DND-41 (cell line): ENCODE results near the gene PCTP.

ENCODE experiments used
- ATAC-seq: fragments of 200-7000 bp; cut with Tn5 transposase; 3 replicates; pipeline ENCODE4 v1.9.1; 2021; ENCODE audit warnings: low read depth; ENCODE audit not compliant: insufficient read depth
- DNase-seq: peaks from one replicate; pipeline ENCODE4 v3.0.0-alpha.2; 2020
- H2AFZ ChIP-seq: 2 replicates; pipeline ENCODE4 v1.6.0; 2012; ENCODE audit warnings: low read depth, low read length
- H3K27ac ChIP-seq: 2 replicates; pipeline ENCODE4 v1.5.1; 2012; ENCODE audit warnings: low read length, inconsistent platforms
- H3K27me3 ChIP-seq: fragments of 200-600 bp; sonication (generic); 2 replicates; pipeline ENCODE4 v1.6.0; 2012; ENCODE audit warnings: low read length, mild to moderate bottlenecking, inconsistent platforms; ENCODE audit not compliant: insufficient read depth, poor library complexity
- H3K36me3 ChIP-seq: 2 replicates; pipeline ENCODE4 v1.5.1; 2012; ENCODE audit warnings: low read length, inconsistent platforms; ENCODE audit not compliant: insufficient read depth
- H3K4me1 ChIP-seq: 2 replicates; pipeline ENCODE4 v1.5.1; 2012; ENCODE audit warnings: mild to moderate bottlenecking, low read length; ENCODE audit not compliant: insufficient read depth
- H3K4me2 ChIP-seq: 2 replicates; pipeline ENCODE4 v1.6.0; 2012; ENCODE audit warnings: mild to moderate bottlenecking, moderate library complexity, low read length, inconsistent platforms; ENCODE audit not compliant: insufficient read depth
- H3K4me3 ChIP-seq, 2 experiments: fragments of 200-600 bp in 1 of 2; shearing (Covaris generic) in 1 of 2; 2 replicates each; pipeline ENCODE4 v1.5.1; 2012 to 2016; ENCODE audit warnings: inconsistent platforms in 2 of 2, low read length in 2 of 2, mild to moderate bottlenecking in 2 of 2, low read depth in 1 of 2, moderate library complexity in 1 of 2
- H3K79me2 ChIP-seq: 2 replicates; pipeline ENCODE4 v1.6.0; 2012; ENCODE audit warnings: low read length, inconsistent platforms; ENCODE audit not compliant: insufficient read depth
- H3K9ac ChIP-seq: 2 replicates; pipeline ENCODE4 v1.6.0; 2012; ENCODE audit warnings: low read depth, mild to moderate bottlenecking, inconsistent platforms, low read length, moderate library complexity
- H3K9me3 ChIP-seq: 2 replicates; pipeline ENCODE4 v1.5.1; 2012; ENCODE audit warnings: low read length, moderate library complexity, mild to moderate bottlenecking, inconsistent platforms; ENCODE audit not compliant: insufficient read depth, severe bottlenecking
- H4K20me1 ChIP-seq: 2 replicates; pipeline ENCODE4 v1.6.0; 2012; ENCODE audit warnings: low read length; ENCODE audit not compliant: insufficient read depth
- CTCF ChIP-seq: IDR thresholded peaks from 2 replicates; pipeline ENCODE4 v1.5.1; 2012; ENCODE audit warnings: borderline replicate concordance, low read length, moderate library complexity, mild to moderate bottlenecking; ENCODE audit not compliant: poor library complexity, severe bottlenecking; ENCODE audit errors: extremely low read depth
- EZH2 ChIP-seq: IDR thresholded peaks from 3 replicates; pipeline ENCODE4 v1.6.1; 2012; ENCODE audit warnings: borderline replicate concordance, low read depth, mild to moderate bottlenecking, moderate library complexity, low read length, inconsistent platforms; ENCODE audit not compliant: severe bottlenecking

The PCTP gene

GRCh38 chr17:55765472-55765871 is 14.6 kb downstream of the PCTP start:
- H3K4me1 ChIP-seq = no peaks in the 10 kb centered on the region
- TF ChIP-seq CTCF = no peak
- no peak for TF ChIP-seq EZH2
- no peak overlapping the region for H2AFZ ChIP-seq
- no peak overlapping the region for H3K9ac ChIP-seq
- no peaks in the 10 kb centered on the region for H4K20me1 ChIP-seq
- no peaks in the 10 kb centered on the region for H3K79me2 ChIP-seq
- ATAC-seq (no peak), DNase-seq (no peak)
- H3K27me3 ChIP-seq = no peaks in the 10 kb centered on the region
- H3K36me3 ChIP-seq = peaks cover 8% of the 10 kb centered on the region; the same call in 1 of the 2 replicates
- H3K4me3 ChIP-seq = no peak overlapping the region
- no peak overlapping the region for H3K4me2 ChIP-seq
- no peaks in the 10 kb centered on the region for H3K9me3 ChIP-seq
- H3K27ac ChIP-seq = no peak overlapping the region

GRCh38 chr17:55768936-55769624 is 18.2 kb downstream of the PCTP start:
- TF ChIP-seq EZH2 = no peak
- TF ChIP-seq CTCF = no peak
- Histone ChIP-seq H3K27me3 (no peaks in the 10 kb centered on the region), H3K27ac (no peak overlapping the region), H3K9ac (no peak overlapping the region), H3K4me2 (no peak overlapping the region), H3K79me2 (no peaks in the 10 kb centered on the region), H3K4me1 (no peaks in the 10 kb centered on the region), H3K36me3 (peaks cover 29% of the 10 kb centered on the region), H4K20me1 (no peaks in the 10 kb centered on the region), H3K9me3 (no peaks in the 10 kb centered on the region), H2AFZ (no peak overlapping the region), H3K4me3 (no peak overlapping the region)
- ATAC-seq (no peak), DNase-seq (no peak)

GRCh38 chr17:55769625-55770000 is 18.8 kb downstream of the PCTP start:
- no peaks in the 10 kb centered on the region for H3K4me1 ChIP-seq
- H3K9me3 ChIP-seq = no peaks in the 10 kb centered on the region
- no peak overlapping the region for H2AFZ ChIP-seq
- no peak overlapping the region for H3K27ac ChIP-seq
- no peak overlapping the region for H3K4me2 ChIP-seq
- H3K9ac ChIP-seq = no peak overlapping the region
- no peak for TF ChIP-seq EZH2
- no peak for TF ChIP-seq CTCF
- peaks cover 30% of the 10 kb centered on the region for H3K36me3 ChIP-seq
- no peak for ATAC-seq
- H4K20me1 ChIP-seq = no peaks in the 10 kb centered on the region
- H3K4me3 ChIP-seq = no peak overlapping the region
- DNase-seq = no peak
- no peaks in the 10 kb centered on the region for H3K27me3 ChIP-seq
- no peaks in the 10 kb centered on the region for H3K79me2 ChIP-seq
